Renal cortical epithelial cell (primary cell): ENCODE results near the gene TCF12. TPM values are rescaled to one million over a fixed set of nuclear protein-coding genes. Genes with fewer than 3 reads are reported as not detected.
A peak's percentile ranks its signal among the peaks of the same experiment; 100 is the strongest.

ENCODE experiments used
- DNase-seq: peaks from one replicate; pipeline ENCODE4 v3.0.0-alpha.2; 2011; ENCODE audit warnings: low read depth
- total RNA-seq: library from RNA; depleted of rRNA; stranded (reverse); fragments of >200 nt; gene quantifications from 2 replicates; pipeline ENCODE4 v1.2.3, GENCODE V29; 2014

Gene TCF12
- total RNA-seq, 1 donor from 2014 or later, result 87.6 TPM

DNA sequence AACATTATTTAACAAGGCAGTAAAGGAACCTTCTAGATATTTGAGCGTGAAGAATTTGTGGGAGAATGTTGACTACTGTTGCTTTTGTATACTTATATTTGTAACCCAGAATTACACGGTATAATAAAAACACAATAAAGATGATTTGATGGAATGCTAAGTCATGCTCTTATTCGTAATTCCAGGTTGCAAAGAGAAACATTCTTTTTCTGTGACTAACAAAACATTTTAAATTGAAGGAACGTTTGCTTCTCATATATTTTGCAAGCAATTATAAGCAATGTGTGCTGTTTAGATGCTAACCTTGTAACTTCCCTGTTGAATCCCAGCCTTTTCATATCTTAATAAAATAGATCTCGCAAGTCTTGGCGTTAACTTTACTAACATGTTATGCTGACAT is 333.5 kb downstream of the TCF12 start:
- DNase-seq, result peak; percentile 71

DNA sequence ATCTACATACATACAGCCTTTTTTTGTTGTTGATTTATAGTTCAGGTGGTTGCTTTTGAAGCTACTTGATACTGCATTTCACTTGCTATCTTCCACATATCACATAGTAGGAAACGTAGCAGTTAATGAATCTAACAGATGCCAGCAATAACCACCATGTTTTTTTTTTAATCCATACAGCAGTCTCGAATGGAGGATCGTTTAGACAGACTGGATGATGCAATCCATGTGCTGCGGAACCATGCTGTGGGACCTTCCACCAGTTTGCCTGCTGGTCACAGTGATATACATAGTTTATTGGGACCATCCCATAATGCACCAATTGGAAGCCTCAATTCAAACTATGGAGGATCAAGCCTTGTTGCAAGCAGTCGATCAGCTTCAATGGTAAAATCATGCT is 334.6 kb downstream of the TCF12 start:
- no peak for DNase-seq

DNA sequence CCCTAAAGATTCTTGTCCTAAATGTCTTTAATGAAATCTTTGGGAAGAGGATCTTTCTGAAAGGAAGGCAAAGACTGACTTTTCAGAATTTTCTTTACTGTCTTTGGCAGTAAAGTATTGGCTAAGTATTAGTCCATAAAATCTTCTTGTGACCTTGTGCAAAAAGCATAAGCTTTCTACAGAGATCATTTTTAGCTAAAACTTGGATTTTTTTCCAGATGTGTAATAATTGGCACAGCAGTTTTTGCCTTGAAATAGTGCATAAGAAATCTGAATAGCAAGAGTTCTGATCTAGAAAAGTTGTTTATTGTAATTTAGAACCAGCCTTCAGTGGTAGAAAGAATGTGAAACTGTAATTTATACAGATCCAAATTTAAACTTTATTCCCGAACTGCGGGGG is 335.1 kb downstream of the TCF12 start:
- DNase-seq, result no peak

DNA sequence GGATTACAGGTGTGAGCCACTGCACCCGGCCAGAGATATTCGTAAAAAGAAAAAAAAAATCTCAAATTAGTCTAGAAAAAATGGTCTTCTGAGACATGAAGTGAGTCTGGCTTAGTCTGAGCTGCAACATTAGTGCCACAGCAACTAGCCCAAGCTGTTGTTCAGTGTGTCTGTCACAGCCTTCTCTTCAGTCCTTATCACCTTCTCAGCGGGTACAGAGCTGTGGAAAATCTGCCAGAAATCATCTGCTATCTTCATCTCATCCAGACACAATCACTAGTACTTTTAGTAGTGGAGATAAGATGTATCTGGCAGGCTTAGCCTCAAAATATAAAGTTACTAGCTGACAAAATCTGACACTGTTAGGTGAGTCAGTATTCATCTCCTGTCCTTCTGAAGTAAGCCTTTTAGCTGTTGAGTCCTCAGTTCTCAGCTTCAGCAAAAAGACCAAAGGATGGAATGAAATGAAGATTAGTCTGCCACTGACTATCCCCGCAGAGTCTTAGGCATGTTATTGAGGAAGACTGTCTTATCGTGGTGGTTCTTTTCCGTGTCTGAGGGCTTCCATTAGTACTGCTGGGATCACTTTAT is 337.4 kb downstream of the TCF12 start:
- DNase-seq, result no peak

DNA sequence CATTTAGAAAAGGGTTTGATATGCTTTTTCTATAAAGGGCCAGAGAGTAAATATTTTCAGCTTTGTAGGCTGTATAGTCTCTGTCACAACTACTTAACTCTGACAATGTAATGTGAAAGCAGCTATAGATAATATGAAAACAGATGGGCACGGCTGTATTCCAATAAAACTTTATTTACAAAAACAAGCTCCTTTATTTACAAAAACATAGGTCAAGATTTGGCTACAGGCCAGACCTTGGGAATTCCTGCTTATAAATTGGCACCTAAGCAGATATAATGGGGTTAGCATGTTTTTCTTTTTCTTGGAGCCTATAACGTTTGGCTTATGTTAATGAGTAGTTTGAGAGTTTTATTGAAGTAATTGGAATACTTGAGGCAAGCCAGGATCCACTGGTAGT is 338.5 kb downstream of the TCF12 start:
- DNase-seq, result no peak

DNA sequence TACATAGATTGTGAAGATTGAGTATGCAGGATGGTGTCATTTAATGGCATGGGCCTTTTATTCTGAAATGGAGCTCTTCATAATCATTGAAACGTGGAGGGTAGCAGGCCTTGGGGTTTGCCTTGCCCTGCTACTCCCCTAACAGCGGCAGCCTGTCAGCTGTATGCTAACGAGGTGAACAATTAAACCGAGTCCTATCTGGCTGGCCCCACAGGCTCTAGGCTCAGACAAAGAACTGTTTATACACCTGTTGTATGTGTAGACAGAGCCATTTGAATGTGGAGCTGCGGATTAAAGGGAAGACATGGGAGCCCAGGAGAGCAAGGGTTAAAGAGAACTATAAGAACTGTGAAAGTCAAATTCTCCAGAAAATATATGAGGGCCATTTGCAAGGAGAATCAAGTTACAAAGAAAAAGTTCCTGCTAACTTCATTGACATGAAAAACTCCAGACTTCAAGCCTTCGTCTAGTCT is 341.2 kb downstream of the TCF12 start:
- DNase-seq, result peak; percentile 37

DNA sequence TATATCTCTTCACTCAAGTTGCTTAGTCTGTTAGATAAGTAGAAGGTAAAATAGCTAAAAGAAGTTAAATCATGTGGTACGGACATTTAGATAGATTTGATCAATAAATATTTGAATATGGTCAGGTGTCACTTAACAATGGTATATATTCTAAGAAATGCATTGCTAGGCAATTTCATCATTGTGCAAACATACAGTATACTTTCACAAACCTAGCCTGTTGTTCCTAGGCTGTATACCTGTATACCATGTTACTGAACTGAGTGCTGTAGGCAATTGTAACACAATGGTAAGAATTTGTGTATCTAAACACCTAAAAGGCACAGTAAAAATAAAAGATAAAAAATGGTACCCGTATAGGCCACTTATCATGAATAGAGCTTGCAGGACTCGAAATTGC is 345.1 kb downstream of the TCF12 start:
- DNase-seq, result no peak

DNA sequence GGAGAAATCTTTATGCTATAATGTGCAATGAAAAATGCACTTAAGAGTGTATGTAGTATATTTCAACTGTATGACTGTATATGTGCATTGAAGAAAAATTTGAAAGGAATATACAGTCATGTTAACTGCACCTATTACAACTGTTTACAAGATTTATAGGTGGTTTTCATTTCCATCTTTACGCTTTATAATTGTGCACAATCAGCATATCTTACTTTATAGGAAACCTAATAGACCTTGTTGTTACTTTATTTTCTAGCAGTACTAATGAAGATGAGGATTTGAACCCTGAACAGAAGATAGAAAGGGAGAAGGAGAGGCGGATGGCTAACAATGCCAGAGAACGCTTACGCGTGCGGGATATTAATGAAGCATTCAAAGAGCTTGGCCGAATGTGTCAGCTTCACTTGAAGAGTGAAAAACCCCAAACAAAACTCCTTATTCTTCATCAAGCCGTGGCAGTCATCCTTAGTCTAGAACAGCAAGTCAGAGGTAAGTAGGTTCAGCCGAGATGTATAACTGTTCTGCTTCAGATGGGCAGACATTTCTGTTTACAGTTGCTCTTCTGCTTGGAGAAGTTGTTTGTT is 354.4 kb downstream of the TCF12 start:
- DNase-seq, result no peak

DNA sequence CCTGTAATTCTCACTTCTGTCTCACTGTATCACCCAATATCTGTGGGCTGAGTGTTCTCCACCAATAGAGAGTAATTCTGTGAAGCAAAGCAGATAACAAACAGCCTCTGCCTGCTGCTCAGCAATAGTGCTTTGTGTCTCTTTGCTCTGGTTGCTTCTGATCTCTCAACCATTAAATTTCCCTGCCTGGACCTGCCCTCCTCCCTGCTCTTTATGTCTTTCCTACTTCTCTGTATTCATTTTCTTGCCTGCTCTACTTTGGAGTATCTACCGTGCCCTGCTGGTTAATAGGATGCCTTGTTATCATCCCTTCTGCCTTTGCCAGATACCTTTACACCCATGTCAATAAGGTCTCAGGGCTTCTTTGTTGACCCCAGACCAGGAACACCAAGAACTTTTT is 355.0 kb downstream of the TCF12 start:
- no peak for DNase-seq

DNA sequence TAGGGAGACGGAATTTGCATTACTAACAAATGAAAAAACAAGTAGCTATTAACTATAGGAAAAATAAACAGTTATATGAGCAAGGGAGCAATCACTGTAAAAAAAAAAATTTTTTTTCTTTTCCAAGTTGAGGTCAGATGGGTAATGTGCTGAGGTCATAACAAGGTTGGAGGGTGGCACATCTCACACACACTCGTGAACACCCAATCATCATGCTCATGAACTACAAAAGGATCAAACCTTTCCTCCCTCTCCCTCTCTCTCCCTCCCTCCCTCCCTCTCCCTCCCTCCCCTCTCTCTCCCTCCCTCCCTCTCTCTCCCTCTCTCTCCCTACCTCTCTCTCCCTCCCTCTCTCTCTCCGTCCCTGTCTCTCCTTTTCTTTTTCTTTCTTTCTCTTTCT is 360.0 kb downstream of the TCF12 start:
- no peak for DNase-seq

DNA sequence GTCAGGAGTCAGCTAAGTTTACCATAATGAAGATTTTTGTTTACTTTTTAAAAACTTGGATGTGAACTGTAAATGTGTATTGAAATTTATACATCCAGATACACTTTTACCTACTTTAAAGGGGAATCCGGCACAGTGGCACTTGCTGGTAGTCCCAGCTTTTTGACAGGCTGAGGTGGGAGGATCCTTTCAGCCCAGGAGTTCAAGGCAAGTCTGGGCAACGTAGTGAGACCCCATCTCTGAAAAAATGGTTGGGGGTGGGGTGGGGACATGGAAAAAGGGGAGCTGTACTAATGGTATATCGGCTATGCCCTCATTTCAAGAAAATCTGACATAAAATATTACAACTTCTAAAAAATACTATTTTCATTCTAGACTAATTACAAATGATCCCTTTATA is 362.0 kb downstream of the TCF12 start:
- DNase-seq, result no peak

DNA sequence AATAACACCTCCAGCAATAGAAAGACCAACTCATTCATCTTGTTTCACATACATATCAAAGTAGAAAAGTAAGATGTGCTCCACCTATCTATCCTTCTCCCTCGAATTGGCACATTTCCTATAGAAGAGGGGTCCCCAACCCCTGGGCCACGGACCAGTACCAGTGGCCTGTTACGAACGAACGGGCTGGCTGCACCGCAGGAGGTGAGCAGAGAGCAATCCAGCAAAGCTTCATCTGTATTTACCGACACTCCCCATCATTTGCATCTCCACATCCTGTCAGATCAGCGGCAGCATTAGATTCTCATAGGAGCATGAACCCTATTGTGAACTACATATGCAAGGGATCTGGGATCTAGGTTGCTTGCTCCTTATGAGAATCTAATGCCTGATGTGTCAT is 362.9 kb downstream of the TCF12 start:
- DNase-seq, result no peak

DNA sequence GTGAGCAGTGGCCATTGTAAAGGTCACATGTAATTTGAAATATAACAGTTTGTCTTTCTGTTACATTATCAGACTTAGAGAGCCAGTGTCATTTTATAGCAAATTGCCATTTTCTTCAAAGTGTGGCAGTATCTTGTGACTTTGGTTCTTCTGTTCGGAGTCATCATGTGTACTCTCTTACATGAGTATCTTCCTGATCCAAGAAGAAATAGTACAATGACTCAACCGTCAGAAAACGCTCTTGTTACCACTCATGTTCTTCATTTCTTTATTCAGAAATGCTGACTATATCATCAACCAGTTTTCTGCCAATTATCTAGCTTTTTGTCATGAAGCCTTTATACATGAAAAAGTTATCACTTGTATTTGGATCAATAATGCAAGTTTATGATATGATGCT is 364.2 kb downstream of the TCF12 start:
- no peak for DNase-seq

DNA sequence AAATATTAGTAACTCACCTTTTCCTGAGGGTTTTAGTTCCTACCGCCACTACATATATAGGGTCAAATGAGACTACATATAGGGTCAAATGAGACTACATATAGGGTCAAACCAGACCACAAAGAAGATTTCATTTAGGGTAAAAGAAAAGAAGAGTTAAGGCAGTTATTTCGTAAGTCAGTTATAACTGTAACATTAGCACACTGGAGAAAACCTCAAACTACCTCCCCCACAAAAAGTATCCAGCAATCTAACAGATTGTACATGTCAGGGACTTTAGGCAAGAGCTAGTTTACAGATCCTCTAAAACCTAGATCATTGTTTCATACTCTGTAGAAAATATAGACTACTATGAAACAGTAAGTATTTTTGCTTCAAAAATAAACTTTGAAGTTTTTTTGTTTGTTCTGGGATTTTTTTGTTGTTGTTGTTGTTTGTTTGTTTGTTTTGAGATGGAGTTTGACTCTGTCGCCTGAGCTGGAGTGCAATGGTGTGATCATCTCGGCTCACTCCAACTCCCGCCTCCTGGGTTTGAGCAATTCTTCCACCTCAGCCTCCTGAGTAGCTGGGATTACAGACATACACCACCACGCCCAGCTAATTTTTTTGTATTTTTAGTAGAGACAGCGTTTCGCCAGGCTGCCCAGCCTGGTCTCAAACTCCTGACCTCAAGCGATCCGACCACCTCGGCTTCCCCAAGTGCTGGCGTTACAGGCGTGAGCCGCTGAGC is 365.5 kb downstream of the TCF12 start:
- no peak for DNase-seq

DNA sequence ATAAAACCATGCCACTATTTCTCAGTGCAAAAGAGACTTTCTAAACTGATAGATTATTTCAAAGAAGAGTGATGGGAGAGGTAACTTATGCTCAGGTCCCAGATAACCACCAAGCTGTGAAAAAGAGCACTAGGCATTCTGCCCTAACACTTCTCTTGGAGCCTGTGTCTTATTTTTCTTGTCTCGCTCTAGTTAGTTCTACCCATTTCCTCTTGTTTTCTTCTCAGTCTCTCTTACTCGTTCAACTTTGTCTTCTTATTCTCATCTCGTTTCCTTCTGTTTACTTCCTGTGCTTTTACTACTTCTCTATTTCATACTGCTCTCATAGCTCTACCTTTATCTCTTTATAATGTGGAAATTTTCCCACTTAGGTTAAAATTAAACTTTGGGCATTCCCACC is 366.1 kb downstream of the TCF12 start:
- DNase-seq, result no peak

DNA sequence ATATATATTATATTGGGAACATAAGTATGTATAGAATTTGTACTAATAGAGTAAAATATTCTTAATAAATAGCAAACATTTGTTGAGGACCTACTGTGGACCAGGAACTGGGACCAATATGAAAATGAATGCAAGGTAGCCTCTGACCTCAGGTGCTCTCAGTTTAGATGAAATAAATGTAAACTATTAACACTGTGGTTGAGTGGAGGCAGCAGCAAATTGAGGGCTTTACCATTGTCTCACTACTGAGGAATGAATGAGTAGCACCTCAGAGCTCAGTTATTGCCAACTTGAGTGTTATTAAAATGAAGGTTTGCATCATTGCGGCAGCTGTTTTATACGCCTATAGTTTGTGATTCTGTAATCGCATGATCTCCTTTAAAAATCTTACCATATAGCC is 366.9 kb downstream of the TCF12 start:
- peak; percentile 7 for DNase-seq

DNA sequence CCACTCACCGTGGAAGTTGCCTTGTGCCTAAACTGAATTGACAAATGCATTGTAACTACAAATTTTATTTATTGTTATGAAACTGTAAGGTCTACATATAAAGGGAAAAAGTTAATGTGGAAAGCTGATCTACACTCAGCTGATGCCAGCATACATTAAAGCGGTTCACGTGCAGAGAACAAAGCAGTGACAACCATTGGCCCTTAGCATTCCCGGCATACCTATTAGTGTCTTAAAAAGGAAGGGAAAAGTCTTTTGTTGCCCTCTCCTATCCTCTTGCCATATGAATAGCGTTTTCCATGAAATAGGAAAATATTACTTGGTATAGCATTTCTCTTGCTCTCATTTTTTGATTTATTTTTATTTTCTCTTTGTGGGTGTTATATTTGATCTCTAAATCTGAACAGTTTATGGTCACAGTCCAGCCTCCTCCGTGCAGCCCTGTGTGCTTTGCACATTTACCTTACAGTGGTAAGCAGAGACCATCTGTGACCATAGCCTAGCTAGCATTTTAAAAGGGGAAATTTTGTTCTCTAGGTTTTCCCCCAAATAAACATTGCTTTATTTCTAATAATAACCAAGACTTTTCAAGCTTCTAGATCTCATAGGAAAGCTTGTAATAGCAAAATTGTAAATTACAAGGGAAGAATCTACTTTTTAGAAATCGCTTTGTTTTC is 368.1 kb downstream of the TCF12 start:
- DNase-seq, result no peak

DNA sequence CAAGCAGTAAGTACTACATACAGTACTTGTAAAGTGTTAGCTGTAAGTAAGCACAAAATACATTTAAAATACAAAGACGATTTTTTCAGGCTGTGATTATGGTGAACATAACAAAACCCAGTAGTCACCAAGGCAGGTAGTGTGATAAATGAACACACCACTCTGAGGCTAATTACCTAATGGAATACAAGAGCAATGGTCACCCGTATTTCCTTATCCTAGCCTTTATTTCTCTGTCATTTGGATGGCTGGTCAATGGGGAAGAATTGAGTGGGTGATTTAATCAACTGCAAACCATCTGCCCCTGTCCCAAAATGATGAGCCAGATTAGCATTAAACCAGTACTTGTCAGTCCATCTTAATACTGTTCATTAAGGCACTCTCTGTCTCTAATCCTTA is 368.7 kb downstream of the TCF12 start:
- no peak for DNase-seq

DNA sequence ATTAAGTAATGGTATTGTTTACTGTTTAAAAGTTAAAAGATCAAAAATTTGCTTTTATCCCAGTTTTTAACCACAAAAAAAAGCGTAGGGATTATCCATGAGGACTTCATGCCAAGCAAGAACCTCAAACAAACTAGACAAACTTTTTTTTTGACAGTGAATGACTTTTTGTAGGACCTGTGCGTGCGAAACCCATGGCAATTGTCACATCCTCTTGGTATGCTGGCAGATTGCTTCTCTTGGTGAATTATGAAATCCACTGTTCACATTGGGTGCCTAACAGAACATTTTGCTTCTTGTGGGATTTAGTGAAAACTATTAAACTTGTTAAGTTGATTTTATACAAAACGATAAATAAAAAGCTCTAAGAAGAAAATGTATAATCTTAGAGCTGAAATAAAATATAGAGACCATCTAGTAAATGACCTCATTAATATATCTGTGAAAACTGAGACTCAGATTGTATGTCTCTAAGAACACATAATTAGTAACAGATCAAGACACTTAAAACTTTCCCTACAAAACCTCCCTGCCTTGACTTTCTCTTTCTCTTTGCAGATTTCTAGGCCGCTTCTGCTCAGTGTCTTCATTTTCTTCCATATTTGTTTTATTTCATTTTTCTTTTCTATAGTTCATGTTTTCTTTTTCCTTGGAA is 370.6 kb downstream of the TCF12 start:
- no peak for DNase-seq

DNA sequence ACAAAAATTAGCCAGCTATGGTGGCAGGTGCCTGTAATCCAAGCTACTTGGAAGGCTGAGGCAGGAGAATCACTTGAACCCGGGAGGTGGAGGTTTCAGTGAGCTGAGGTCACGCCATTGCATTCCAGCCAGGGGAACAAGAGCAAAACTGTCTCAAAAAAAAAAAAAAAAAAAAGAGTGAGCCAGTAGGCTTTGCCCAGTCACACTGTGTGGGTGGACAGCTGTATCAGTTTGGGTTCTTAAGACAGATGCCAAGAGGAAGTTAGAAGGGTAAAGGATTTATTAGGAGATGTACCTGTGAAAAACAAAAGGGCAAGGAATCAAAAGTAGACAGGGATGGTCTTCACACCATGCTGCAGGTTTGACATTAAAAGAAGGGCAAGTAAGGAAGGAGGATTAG is 371.7 kb downstream of the TCF12 start:
- no peak for DNase-seq

DNA sequence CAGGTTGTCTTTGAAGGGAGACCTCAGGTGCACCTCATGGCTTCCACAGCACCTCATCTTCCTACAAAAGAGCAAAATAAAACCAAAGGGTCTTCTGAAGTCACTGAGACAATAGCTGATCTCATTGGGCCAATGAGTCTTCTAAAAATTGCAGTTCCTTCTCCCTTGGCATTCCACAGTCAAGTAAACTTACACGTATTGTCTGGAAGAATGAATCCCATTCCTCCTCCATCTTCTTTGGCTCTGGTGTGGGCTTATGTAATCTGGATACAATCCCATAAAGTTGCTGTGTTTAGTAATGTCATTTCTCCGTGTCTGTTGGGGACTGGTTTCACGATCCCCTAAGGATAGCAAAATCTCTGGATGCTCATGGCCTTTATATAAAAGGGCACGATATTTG is 372.4 kb downstream of the TCF12 start:
- no peak for DNase-seq

DNA sequence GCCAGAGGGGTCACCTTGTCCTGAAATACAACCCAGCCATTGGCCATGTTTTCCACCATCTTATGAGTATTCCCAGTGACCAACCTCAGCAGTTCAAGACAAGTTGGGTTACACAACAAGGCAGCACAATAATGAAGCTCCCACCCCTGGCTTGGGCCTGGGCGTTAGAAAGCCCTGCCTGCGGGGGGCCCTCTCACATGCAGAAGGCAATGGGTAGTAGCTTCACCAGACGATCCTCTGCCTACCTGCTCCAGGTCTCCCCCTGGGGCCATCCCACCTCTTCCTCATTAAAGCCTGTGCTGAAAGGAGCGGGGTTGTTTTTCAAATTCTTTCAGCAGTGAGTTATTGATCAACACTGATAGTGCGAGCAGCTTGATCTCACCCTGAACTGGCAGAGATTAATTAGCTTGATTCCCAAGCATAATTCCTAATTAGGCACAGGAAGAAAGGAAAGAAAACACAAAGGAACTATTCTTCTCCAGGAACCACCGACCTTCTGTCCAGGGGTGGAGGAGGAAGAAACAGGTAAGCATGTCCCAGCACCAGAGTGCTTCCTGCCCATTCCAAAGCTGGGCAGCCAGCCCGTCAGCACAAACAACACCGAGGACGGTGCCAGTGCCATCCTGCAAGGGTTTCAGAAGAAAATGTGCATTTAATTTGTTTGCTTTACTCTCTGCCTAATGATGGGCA is 378.2 kb downstream of the TCF12 start:
- DNase-seq, result no peak
